Measurements from ENCODE around the gene VEPH1.

Gene VEPH1

DNA sequence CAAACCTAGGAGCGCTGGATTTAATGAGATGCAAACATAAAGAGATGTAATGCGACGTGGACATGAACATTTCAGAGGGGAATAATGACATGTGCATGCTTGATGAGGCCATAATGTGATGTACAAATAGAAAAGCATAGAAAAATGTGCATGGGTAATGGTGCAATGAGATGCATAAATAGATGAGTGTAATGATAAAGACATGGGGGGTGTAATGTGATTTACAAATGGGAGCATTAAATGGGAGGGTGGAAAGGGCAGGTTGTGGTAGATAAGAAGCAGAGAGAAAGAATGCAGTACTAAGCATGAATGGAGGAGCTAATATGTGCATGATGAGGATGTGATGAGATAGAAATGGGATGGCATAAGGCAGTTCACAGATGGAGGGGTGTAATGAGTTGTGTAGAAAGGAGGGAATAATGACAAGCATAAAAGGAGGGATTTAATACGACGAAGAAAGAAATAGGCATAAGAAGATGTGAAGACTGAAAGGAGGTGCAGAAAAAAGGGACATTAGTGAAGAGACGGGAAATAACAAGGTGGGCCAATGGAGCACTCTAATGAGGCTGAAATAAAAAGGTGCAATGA lies 205.8 kb downstream of the VEPH1 start:
- no peak overlapping the region for H3K4me3 ChIP-seq (ENCODE audit: severe bottlenecking)
- H3K27me3 ChIP-seq (ENCODE audit: insufficient read depth, poor library complexity, severe bottlenecking), result no peaks in the 10 kb centered on the region

DNA sequence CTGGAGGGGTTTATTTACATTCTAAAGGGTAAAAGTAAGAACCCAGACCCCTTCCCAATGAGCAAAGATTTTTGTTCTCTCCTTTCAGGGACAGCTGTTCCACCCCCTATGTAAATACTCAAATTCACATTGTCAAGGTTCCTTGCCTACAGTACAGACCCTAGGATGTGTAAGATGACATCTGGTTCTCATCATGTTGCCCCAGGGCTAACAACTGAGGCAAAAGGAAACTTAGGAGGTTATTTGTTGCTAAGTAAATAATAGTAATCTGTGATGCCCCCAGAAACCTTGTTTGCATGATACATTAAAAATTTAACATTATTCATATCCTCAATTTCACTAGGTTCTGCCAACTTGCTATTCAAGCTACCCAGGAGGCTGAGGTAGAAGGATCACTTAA lies 208.3 kb downstream of the VEPH1 start:
- H3K27ac ChIP-seq (ENCODE audit: poor library complexity, severe bottlenecking), result no peak overlapping the region
- H3K36me3 ChIP-seq (ENCODE audit: low read depth), result no peaks in the 10 kb centered on the region
- TF ChIP-seq, protein P1, sequence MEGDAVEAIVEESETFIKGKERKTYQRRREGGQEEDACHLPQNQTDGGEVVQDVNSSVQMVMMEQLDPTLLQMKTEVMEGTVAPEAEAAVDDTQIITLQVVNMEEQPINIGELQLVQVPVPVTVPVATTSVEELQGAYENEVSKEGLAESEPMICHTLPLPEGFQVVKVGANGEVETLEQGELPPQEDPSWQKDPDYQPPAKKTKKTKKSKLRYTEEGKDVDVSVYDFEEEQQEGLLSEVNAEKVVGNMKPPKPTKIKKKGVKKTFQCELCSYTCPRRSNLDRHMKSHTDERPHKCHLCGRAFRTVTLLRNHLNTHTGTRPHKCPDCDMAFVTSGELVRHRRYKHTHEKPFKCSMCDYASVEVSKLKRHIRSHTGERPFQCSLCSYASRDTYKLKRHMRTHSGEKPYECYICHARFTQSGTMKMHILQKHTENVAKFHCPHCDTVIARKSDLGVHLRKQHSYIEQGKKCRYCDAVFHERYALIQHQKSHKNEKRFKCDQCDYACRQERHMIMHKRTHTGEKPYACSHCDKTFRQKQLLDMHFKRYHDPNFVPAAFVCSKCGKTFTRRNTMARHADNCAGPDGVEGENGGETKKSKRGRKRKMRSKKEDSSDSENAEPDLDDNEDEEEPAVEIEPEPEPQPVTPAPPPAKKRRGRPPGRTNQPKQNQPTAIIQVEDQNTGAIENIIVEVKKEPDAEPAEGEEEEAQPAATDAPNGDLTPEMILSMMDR (IDR thresholded peaks at IDR 0.05; ENCODE audit: poor library complexity, severe bottlenecking), result no peak
- no peaks in the 10 kb centered on the region for H3K27me3 ChIP-seq (ENCODE audit: insufficient read depth, poor library complexity, severe bottlenecking)
- H3K4me3 ChIP-seq (ENCODE audit: severe bottlenecking), result no peak overlapping the region
- no peaks in the 10 kb centered on the region for H3K9me3 ChIP-seq (ENCODE audit: severe bottlenecking)
- DNase-seq (ENCODE audit: low spot score) (no peak), ATAC-seq (ENCODE audit: low read depth) (no peak)
- peaks cover 2% of the 10 kb centered on the region for H3K4me1 ChIP-seq (ENCODE audit: insufficient read depth, poor library complexity, severe bottlenecking)

More for the DNA sequence above, 205.8 kb downstream of the VEPH1 start:
- no peaks in the 10 kb centered on the region for H3K4me1 ChIP-seq (ENCODE audit: insufficient read depth, poor library complexity, severe bottlenecking)
- no peak overlapping the region for H3K27ac ChIP-seq (ENCODE audit: poor library complexity, severe bottlenecking)
- DNase-seq (ENCODE audit: low spot score) (no peak), ATAC-seq (ENCODE audit: low read depth) (no peak)
- H3K36me3 ChIP-seq (ENCODE audit: low read depth), result no peaks in the 10 kb centered on the region
- TF ChIP-seq, protein P1 (IDR thresholded peaks at IDR 0.05; ENCODE audit: poor library complexity, severe bottlenecking), result no peak
- no peaks in the 10 kb centered on the region for H3K9me3 ChIP-seq (ENCODE audit: severe bottlenecking)

DNA sequence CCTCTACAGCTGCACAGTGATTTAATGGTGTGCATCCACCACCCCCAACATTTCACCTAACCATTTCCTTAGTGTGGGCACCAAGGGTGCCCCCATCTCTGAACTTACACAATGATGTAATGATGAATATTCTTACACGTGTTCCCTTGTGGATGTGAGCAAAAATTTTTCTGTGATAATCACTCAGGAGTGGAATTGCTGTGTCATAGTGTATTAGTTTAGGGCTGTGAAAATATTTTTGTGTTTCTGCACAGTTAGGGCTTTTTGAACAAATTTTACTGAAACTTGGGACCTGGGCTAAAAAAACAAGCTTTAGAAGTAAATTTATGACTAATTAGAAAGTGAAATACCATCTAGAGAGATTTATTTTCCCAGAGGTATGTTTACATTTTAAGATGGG lies 208.7 kb downstream of the VEPH1 start:
- Histone ChIP-seq H3K4me1 (ENCODE audit: insufficient read depth, poor library complexity, severe bottlenecking) (peaks cover 2% of the 10 kb centered on the region), H3K9me3 (ENCODE audit: severe bottlenecking) (no peaks in the 10 kb centered on the region), H3K27ac (ENCODE audit: poor library complexity, severe bottlenecking) (no peak overlapping the region), H3K36me3 (ENCODE audit: low read depth) (no peaks in the 10 kb centered on the region), H3K27me3 (ENCODE audit: insufficient read depth, poor library complexity, severe bottlenecking) (no peaks in the 10 kb centered on the region), H3K4me3 (ENCODE audit: severe bottlenecking) (no peak overlapping the region)
- TF ChIP-seq, protein P1 (IDR thresholded peaks at IDR 0.05; ENCODE audit: poor library complexity, severe bottlenecking), result no peak
- ATAC-seq (ENCODE audit: low read depth) (no peak), DNase-seq (ENCODE audit: low spot score) (no peak)

DNA sequence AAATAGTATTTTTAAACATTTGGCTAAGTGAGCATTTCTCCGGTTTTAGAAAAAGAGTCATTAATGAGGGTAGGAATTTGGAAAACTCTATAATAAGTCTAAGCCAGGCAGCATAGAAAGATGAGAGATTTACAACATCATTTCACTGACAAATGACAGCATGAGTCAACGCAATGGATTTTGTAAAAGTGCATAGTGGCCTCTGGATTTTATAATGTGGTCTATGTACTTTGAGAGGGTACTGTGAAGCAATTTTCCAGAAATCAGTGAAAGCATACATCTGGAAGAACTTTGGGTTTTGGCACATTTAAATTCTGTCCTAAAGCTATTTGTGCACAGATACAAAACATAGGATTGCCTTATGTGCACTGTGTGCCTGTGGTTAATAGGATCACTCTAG lies 212.4 kb downstream of the VEPH1 start:
- H3K4me3 ChIP-seq (ENCODE audit: severe bottlenecking), result no peak overlapping the region
- no peaks in the 10 kb centered on the region for H3K27me3 ChIP-seq (ENCODE audit: insufficient read depth, poor library complexity, severe bottlenecking)
- ATAC-seq (ENCODE audit: low read depth), result peak; percentile 76
- TF ChIP-seq, protein P1 (IDR thresholded peaks at IDR 0.05; ENCODE audit: poor library complexity, severe bottlenecking), result no peak
- H3K36me3 ChIP-seq (ENCODE audit: low read depth), result no peaks in the 10 kb centered on the region
- DNase-seq (ENCODE audit: low spot score), result no peak
- peaks cover 2% of the 10 kb centered on the region for H3K4me1 ChIP-seq (ENCODE audit: insufficient read depth, poor library complexity, severe bottlenecking)
- H3K27ac ChIP-seq (ENCODE audit: poor library complexity, severe bottlenecking), result peak overlapping the region; percentile 22
- H3K9me3 ChIP-seq (ENCODE audit: severe bottlenecking), result no peaks in the 10 kb centered on the region

DNA sequence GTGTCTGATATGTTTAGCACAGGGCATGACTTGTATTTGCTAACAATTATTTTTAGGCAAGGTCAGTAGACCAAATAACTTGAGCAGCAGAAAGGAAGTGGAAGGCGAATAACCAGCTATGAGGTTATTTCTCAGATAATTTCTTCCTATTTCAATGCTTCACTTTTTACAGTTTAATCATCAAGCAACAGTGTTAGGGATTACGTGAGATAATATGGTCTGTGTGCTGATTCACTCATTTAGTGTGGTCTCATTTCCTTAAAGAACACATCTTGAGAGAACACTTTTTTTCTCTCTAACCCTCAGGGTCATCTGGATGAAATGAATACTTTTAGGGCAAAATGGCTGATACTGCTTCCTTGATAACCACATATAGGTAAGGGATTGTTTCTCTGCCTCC lies 217.2 kb downstream of the VEPH1 start:
- Histone ChIP-seq H3K4me1 (ENCODE audit: insufficient read depth, poor library complexity, severe bottlenecking) (peaks cover 21% of the 10 kb centered on the region), H3K27ac (ENCODE audit: poor library complexity, severe bottlenecking) (no peak overlapping the region), H3K9me3 (ENCODE audit: severe bottlenecking) (no peaks in the 10 kb centered on the region), H3K4me3 (ENCODE audit: severe bottlenecking) (no peak overlapping the region), H3K27me3 (ENCODE audit: insufficient read depth, poor library complexity, severe bottlenecking) (no peaks in the 10 kb centered on the region), H3K36me3 (ENCODE audit: low read depth) (no peaks in the 10 kb centered on the region)
- DNase-seq (ENCODE audit: low spot score), result no peak
- TF ChIP-seq, protein P1 (IDR thresholded peaks at IDR 0.05; ENCODE audit: poor library complexity, severe bottlenecking), result no peak
- ATAC-seq (ENCODE audit: low read depth), result no peak

Measured in RWPE2 (cell line).